SHP77 treated with DMSO at 0.1 percent for 48 hours (cell line): ENCODE data around the gene FOXP1.
A peak's percentile ranks its signal among the peaks of the same experiment; 100 is the strongest.

Experiments used
- DNase-seq: peaks from one replicate; lab custom pipeline; 2025; lab: John Stamatoyannopoulos, UW

Gene FOXP1

GRCh38 chr3:71398157-71398836 lies 185.2 kb downstream of the FOXP1 start:
- DNase-seq = no peak

- DNase-seq = no peak
Observed at GRCh38 chr3:71397726-71398125, 185.8 kb downstream of the FOXP1 start.

DNA sequence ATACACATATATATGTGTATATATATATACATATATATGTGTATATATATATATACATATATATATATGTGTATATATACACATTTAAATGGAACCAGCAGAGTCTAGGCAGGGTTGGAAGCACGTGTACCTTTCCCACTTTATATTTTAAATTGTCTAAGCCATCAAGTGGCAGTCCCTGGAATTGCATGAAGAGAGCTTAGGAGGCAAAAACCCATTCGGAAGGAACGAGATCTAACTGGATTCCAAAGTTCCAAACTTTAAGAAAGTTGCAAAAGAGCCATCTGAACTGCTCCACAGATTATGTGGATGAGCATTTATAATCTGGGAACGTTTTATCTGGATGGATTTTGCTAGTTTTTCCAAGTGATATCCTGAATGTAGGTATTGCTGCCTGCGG lies 186.5 kb downstream of the FOXP1 start:
- peak; percentile 9 for DNase-seq

DNA sequence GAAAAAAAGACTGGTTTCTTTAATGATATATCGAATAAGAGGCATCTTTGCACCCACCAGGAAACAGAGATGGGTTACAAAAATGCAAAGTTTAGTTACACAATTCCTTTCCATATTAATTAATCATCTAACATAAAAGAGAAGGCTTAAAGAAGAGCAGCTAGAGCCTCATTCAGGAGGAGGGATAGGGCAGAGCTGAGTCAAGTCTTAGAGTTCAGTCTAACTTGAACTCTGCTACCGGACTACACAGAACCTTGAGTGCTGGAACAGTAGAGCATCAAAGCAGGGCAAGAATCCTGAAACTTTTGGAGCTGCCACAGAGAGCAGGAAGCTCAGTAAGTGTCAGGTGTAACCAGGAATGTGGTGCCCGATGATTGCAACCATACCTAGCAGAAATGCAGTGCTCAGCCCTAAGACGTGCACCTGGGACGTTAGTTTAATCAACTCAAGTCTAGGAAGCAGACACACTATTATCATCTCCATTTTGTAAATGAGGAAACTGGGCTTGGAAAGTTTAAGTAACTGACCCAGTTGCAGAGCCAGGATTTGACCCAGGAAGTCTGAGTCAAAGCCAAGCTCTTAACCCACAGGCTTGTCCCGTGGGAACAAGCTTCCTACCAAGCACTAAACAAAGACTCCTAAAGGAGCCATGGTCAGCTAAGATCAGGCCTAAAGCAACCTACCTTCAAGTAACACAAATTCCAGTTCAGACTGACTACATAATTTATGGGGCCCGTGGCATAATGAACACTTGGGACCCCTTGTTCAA lies 187.4 kb downstream of the FOXP1 start:
- no peak for DNase-seq

- DNase-seq = no peak
Observed at GRCh38 chr3:71395470-71395869, 188.1 kb downstream of the FOXP1 start.

- no peak for DNase-seq
Observed at GRCh38 chr3:71393745-71394144, 189.8 kb downstream of the FOXP1 start.

GRCh38 chr3:71393093-71393492 lies 190.4 kb downstream of the FOXP1 start:
- no peak for DNase-seq

GRCh38 chr3:71392251-71392650 lies 191.3 kb downstream of the FOXP1 start:
- DNase-seq = no peak

GRCh38 chr3:71391361-71391760 lies 192.2 kb downstream of the FOXP1 start:
- DNase-seq = no peak

DNA sequence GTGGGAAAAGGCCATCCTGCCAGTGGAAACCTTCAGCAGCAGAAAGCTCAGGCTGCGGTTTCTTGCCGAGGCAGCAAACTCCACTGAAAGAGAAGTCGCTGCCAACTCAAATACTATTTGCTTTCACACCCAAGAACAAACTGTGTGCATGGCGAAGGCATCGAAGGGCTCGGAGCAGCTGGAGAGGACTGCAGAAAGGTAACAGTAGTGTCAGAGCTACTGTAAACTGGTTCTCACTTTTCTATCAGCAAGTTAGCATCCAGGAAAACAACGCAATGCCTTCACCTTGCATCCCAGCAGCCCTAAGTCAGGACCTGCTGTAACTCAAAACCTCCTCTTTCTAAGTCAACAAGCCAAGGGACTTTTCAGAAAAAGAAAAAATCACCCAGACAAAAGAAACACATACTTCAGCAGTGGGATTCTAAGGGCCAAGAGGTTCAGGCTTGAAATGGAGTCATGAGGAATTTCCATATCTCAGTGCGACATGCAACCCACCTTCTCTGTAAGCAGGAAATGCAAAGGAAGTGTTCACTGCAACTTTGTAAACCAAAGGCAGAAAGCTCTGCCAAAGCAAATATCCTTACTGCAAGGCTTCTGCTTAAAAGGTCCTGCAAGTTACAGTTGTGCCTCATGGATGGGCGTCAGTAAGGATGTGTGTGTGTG lies 193.5 kb downstream of the FOXP1 start:
- peak; percentile 32 for DNase-seq

- DNase-seq = no peak
Observed at GRCh38 chr3:71389191-71389590, 194.3 kb downstream of the FOXP1 start.

GRCh38 chr3:71388535-71389120 lies 194.9 kb downstream of the FOXP1 start:
- no peak for DNase-seq

GRCh38 chr3:71387586-71387985 lies 195.9 kb downstream of the FOXP1 start:
- DNase-seq = no peak

DNA sequence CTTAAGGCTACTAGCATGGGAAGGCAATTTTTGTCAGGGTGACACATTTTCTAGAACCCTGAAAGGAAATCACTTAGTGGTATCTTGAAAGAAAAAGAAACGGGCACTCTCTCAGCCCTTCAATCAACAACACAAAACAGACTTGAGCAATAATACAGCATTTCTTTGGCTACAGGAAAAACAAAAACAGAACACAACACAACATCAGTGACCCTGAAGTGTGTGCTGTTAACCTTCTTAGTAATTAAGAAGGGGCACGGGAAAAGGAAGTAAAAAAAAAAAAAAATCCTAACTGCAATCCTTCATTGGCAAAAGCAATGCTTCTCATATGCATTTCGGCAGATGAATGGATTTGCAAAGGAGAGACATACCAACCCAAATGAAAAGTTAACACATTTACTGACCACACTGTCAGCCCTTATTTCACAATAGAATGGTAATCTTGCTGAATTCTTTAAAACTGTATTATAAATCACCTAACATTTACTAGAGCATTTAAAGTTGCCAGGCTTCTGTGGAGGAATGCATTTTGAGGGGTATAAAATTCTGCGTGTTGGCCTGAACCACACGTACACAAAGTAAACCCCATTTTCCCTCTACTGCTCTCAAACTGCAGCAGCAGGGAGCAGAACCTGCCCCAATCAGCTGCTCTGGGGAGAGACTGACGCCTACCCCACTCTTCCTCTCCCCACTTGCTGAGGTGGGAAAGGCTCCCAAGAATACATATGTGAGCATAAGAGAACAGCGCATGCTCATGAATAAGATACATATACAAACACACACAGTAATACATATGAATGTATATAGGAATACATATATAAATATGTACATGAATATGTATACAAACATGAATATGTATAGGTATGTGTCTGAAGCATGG lies 198.5 kb downstream of the FOXP1 start:
- no peak for DNase-seq

DNA sequence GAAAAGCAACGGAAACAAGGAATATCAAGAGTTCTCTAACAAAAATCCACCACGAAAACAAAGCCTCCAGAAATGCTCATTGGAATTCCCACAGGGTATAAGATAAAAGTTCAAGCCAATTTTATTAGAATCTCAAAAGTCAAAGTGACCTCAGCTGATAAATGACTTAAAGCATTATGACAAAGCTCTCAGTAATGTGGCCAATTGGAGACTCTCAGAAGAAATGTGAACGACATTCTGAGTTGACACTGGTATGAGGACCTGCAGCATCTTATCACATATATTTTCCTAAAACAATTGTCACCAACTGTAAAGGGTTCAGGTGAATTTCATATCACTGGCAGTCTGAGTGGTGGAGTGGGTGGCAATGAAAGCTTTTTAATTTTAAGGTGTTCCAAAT lies 199.1 kb downstream of the FOXP1 start:
- no peak for DNase-seq

GRCh38 chr3:71380096-71380495 lies 203.4 kb downstream of the FOXP1 start:
- no peak for DNase-seq

DNA sequence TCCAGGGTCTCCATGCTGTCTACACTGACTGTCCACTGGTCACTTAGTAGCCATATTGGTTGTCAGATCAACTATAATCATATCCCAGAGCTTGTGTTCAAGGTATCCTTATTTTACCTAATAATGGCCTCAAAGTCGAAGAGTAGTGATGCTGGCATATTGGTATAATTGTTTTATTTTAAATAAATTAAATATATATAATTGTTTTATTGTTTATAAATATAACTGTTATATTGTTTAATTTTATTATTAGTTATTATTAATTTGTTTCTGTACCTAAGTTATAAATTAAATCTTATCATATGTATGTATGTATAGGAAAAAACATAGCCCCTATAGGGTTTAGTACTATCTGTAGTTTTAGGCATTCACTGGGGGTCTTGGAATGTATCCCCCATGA lies 205.0 kb downstream of the FOXP1 start:
- DNase-seq = no peak

GRCh38 chr3:71376911-71377310 lies 206.6 kb downstream of the FOXP1 start:
- DNase-seq = no peak

DNA sequence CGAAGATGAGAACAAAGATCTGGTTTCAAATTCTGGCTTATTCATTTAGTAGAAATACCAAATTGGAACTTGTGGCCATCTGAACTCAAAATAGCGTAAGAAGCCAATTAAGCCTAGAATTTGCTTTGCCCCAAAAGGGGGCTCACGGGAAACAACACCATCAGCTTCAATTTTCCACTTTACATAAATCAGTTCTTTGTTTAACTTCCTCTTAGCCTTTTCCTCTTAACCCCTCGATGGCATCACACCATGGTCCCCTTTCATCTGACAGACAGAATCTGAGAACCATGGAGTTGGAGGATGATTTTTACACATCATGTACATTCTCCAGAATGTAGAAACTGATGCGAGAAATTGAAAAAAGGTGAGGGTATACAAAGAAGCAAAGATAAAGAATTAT lies 207.0 kb downstream of the FOXP1 start:
- no peak for DNase-seq

DNA sequence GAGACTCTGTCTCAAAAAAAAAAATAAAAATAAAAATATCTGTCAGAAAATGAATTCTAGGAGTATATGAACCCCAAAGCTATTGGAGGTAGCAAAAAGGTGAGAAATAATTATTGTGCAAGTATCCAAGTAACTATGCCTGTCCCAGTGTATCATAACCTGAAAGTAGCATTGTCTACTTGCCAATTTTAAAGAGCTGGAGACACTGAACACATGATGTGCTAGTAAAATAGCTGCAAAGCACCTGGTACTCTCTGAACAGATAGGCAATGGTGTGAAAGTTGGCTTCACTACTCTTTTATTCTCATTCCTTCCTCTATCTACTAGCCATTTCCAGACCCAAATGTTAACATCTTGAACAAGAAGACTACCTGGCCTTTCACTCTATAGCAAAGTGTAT lies 208.9 kb downstream of the FOXP1 start:
- no peak for DNase-seq

- no peak for DNase-seq
Observed at GRCh38 chr3:71372911-71373637, 210.5 kb downstream of the FOXP1 start.
